Stomach (tissue), 4 donors: ENCODE data around the gene ZNF79.

Experiments used
- POLR2A ChIP-seq, 4 donors: fragments of 450-650 bp; IDR thresholded peaks; one replicate each; pipeline ENCODE4 v1.6.1; 2016; ENCODE audit warnings: antibody characterized with exemption in 4 of 4, control low read depth in 2 of 4, mild to moderate bottlenecking in 1 of 4, moderate library complexity in 1 of 4
- TF ChIP-seq, protein P1 (sequence below), 7 experiments: fragments of 450-650 bp in 4 of 7; fragments of 200-600 bp in 3 of 7; sonication (generic) in 3 of 7; IDR thresholded peaks; one replicate each; pipeline ENCODE4 v1.5.1; 2016 to 2019; ENCODE audit warnings: antibody characterized with exemption in 7 of 7, control low read depth in 2 of 7, mild to moderate bottlenecking in 1 of 7

DNA sequence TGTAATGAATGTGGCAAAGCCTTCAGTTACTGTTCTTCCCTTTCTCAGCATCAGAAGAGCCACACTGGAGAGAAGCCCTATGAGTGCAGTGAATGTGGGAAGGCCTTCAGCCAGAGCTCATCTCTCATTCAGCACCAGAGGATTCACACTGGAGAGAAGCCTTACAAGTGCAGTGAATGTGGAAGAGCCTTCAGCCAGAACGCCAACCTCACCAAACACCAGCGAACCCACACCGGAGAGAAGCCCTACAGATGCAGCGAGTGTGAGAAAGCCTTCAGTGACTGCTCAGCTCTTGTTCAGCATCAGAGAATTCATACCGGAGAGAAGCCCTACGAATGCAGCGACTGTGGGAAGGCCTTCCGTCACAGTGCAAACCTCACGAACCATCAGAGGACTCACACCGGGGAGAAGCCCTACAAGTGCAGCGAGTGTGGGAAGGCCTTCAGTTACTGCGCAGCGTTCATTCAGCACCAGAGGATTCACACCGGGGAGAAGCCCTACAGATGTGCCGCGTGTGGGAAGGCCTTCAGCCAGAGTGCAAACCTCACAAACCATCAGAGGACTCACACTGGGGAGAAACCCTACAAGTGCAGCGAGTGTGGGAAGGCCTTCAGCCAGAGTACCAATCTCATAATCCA lies 20.2 kb downstream of the ZNF79 start:
- TF ChIP-seq, protein P1, sequence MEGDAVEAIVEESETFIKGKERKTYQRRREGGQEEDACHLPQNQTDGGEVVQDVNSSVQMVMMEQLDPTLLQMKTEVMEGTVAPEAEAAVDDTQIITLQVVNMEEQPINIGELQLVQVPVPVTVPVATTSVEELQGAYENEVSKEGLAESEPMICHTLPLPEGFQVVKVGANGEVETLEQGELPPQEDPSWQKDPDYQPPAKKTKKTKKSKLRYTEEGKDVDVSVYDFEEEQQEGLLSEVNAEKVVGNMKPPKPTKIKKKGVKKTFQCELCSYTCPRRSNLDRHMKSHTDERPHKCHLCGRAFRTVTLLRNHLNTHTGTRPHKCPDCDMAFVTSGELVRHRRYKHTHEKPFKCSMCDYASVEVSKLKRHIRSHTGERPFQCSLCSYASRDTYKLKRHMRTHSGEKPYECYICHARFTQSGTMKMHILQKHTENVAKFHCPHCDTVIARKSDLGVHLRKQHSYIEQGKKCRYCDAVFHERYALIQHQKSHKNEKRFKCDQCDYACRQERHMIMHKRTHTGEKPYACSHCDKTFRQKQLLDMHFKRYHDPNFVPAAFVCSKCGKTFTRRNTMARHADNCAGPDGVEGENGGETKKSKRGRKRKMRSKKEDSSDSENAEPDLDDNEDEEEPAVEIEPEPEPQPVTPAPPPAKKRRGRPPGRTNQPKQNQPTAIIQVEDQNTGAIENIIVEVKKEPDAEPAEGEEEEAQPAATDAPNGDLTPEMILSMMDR (IDR thresholded peaks at IDR 0.05): no peak
- TF ChIP-seq POLR2A (IDR thresholded peaks at IDR 0.05): no peak
